Measurements from ENCODE around the gene AVP.

The AVP gene

DNA sequence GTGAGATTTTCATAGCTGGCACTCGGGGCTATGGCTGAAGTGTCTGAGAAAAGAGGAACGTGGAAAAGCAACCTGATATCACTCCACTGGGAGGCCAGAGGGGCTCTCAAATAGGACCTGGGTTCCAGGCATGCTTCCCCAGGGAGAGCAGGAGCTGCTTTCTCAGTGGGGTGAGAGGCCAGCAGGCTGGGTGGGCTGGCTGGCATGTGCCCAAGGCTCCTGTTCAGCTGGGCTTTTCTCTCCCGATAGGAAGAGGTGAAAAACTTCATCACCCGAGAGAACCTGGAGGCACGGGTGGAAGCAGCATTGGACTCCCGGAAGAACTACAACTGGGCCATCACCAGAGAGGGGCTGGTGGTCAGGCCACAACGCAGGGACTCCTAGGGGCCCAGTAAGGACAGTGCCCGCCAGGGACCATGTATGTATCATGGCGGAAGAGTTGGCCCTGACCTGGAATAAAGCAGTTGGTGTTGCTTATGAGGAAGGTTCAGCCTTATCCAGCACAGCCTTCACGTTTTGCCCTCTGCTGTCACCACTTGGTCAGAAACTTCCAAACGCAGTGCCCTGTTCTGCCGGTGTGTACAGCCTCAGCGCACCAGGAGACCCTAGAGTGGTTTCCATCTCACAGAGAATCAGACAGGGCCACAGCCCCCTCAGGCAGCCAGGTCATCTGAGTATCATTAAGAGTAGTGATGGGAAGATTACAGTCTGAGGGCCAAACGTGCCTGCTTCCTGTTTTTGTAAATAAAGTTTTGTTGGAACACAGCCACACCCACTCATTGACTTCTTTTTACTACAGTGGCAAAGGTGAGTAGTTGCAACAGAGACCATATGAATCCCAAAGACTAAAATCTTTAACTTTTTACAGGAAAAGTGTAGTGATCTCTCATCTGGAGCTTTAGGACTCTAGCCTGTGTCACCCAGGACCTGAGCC, 36.8 kb downstream of the AVP start:
- no peak for DNase-seq (ENCODE audit: low spot score)

DNA sequence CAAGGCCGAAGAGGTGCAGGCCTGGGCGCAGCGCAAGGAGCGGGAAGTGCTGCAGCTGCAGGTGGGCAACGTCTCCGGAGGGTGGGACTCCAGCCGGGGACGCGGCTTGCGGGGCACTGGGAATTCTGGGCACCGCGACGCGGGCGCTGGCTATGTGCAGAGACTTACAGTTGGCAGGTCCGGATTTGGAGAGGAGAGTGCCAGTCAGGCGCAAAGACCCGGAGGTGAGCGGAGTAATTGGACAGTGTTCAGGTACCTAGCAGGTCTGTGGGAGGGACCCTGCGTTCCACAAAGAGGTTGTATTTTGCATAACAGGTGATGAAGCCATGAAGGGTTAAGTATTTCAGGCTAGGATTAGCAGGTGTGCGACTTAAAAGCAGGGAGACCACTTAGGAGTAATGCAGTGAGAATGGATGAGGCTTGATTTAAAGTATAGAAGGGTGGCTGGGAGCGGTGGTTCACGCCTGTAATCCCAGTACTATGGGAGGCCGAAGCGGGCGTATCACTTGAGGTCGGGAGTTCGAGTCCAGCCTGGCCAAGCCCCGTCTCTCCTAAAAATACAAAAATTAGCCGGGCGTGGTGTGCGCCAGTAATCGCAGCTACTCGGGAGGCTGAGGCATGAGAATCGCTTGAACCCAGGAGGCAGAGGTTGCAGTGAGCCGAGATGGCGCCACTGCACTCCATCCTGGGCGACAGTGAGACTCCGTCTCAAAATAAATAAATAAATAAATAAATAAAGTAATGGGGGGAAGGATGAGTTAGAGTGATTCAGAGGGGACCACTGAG, 37.7 kb downstream of the AVP start:
- DNase-seq (ENCODE audit: low spot score): no peak

DNA sequence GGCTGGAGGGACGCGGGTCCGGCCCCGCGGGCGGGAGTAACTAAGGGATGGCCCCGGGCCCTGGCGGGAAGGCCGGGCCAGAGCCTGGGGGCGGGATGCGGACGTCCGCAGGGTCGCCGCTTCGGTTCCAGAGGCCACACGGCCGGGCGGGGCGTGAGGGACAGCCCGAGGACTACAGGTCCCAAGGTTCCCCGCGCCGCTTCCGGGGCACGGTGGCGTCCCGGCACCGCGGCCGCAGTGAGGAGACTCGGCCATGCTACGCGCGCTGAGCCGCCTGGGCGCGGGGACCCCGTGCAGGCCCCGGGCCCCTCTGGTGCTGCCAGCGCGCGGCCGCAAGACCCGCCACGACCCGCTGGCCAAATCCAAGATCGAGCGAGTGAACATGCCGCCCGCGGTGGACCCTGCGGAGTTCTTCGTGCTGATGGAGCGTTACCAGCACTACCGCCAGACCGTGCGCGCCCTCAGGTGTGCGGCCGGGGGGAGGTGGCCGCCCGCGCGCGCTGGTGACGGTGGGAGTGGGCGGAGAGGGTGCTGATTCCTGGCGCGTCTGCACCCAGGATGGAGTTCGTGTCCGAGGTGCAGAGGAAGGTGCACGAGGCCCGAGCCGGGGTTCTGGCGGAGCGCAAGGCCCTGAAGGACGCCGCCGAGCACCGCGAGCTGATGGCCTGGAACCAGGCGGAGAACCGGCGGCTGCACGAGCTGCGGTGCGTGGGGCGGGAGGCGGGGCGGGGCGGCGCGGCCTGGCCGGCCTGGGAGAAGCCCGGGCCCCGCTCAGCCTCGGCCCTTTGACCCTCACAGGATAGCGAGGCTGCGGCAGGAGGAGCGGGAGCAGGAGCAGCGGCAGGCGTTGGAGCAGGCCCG, 38.5 kb downstream of the AVP start, which contains the start of gene MRPS26:
Gene MRPS26, plus strand, starts transcription at position 237 of the 861 bp plus-strand sequence. Its CDS starts 17 bp downstream, at position 254.
- peak; percentile 76 for DNase-seq (ENCODE audit: low spot score)

DNA sequence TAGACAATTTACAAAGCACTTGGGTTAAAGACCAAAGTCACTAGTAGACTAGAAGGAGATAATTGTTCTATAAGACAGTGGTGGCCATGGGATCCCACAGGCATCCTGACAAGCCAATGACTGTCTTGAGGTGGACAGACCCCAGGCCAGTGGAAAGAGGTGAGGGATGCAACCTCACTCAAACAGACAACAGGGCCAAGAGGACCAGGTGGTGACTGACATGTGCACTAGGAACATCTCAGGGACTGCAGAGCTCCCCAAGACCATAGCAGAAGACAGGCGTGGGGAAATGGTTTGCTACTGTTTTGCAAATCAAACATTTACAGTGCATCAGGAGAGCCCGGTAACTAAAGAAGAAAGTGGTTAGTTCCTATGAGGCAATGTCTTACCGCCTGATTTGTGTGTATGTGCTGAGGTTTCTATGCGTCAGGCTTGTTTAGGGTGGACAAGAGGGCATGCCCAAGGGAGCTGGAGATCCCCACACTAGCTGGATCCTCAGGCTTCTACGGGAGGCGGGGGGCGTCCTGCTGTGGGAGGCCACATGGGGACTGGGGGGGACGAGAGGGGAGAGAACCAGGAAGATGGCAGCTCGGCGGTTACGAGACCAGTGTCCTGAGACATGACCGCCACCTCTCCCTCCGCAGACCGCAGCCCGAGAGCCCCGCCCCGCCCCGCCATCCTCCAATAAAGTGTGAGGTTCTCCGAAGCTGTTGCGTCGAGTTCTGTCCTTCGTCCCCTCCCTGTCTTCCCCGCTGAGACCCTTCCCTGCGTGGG, 39.3 kb downstream of the AVP start:
- peak; percentile 39 for DNase-seq (ENCODE audit: low spot score)

DNA sequence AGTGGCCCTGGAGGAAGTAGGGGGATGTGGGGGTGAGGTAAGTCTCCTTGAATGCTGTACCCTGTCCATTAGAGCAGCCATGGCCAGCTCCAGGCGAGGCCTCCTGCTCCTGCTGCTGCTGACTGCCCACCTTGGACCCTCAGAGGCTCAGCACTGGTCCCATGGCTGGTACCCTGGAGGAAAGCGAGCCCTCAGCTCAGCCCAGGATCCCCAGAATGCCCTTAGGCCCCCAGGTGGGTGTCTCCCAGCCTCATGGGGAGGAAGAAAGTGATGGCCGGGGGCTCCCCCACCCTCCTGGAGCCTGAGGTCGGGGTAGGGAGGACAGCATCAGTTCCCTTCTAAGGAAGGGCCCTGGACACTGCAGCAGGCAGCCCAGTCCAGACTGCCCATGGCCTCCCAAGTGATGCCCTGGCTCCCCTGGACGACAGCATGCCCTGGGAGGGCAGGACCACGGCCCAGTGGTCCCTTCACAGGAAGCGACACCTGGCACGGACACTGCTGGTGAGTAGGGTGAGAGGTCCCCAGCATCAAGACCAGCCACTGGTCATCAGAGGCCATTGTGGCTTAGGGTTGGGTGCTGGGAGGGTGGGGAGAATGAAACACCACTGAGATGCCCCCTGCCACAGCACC, 40.1 kb downstream of the AVP start:
- no peak for DNase-seq (ENCODE audit: low spot score)

DNA sequence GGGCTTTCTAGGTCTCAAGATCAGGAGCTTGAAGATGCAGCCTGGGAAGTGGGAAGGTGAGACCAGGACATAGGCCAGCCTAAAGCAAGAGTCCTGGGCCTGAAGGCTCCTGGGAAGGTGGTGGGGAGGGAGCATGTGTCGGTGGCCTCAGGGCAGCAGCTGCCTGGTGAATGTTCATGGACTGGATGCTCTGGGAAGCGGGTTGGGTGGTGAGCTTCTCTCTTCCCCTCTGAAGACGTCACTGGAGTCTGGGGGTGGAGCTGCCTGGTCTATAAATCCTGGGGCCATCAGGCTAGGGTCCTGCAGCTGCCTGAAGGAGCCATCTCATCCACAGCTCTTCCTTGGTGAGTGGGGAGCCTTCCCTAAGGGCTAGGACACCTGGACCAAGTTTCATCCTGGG, 41.2 kb downstream of the AVP start, which contains the start of gene GNRH2:
Gene GNRH2, plus strand, starts transcription at position 301 of the 400 bp plus-strand sequence. CDS start 793 bp downstream, outside the sequence.
- no peak for DNase-seq (ENCODE audit: low spot score)

DNA sequence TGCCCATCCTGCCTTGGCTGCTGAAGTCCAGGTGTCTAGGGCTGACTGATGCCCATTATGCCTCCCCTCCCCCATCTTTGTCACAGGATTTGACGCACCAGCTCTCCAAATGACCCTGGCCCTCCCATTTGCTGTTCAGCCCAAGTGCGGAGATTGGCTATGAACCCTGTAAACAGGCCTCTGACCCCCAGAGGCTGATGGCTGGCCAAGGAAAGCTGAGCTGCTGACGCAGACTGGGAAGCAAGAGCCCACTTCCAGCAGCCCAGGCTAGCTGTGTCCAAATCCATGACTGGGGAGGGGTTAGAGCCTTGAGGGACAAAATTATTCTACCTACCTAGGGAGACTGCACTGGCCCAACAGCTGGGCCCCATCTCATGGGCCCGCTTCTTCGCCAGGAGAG, 41.9 kb downstream of the AVP start:
- no peak for DNase-seq (ENCODE audit: low spot score)

DNA sequence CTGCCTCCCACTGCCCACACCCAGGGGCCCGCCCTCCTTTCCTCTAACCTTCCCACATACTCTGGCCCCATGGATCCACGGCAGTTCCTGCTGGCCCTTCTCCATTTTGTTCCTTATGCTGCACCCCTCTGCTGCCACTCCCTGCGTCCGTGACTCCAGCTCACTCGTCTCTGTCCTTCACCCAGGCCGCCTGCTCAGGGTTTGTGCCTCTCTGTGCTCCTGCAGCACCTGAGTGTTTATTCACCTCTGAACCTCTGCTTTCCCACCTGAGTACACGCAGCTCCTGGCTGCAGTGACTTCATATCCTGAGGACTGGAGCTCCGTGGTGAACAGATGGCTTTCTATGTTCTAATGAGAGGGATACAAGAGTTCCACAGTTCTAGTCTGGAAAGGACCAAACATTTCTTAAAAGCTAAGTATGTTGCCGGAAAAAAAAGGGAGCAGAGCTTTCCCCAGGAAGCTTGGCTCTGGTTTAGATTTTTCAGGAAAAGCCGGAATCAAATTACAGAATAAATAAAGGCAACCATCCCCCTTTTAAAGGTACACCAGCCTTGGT, 42.6 kb downstream of the AVP start:
- DNase-seq (ENCODE audit: low spot score): no peak

DNA sequence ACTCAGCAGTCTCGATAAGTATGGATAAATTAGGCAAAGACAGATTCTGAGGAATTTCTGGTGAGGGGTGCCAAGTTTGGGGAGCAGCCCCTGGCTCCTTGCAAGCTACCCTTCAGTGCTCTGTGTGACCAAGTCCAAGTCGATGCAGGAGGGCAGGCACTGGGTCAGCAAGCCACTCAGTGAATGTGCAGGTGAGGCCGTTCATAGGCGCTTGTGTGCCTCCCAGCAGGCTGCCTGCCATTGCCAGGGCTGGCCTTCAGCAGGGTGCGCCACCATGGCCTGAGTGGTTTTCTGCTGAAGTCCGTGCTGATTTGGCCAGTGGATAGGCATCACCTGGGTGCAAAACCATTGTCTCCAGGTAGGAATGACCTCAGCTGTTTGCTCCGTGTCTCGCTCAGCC, 44.4 kb downstream of the AVP start:
- DNase-seq (ENCODE audit: low spot score): no peak

DNA sequence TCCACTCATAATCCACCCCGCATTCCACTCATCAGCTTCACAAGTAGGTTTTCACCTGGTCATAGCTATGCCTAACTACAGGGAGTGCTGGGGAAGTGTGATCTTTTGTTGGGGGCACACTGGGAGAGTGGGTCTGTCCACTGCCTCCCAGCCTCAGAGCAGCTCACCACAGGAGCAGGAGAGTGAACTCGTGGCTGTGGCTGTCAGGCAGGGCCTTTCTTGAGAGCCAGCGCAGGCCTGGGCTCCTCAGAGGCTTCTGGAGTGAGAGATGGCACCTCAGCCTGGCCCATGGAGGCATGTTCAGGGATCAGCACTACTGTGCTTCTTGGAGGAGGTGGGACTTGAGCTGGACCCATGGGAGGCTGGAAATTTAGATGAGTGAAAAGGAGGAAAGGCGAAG, 45.1 kb downstream of the AVP start:
- DNase-seq (ENCODE audit: low spot score): no peak

DNA sequence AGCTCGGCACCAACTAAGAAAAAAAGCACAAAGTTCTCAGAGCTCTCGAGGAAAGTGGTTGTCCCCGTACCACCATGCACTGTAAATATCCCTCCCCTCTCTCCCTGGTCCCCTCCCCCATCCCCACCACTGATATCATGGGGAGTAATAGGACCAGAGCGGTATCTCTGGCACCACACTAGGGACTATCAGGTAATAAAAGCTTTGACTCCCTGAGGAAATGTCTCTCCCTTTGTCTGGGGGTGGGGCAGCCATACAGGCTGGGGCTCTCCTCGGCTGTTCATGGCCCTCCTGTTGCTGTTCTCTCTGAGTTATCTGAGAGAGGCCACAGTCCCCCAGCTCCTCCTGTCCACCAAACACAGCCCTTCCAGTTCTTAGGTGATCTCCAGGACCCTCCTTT, 46.1 kb downstream of the AVP start:
- no peak for DNase-seq (ENCODE audit: low spot score)

DNA sequence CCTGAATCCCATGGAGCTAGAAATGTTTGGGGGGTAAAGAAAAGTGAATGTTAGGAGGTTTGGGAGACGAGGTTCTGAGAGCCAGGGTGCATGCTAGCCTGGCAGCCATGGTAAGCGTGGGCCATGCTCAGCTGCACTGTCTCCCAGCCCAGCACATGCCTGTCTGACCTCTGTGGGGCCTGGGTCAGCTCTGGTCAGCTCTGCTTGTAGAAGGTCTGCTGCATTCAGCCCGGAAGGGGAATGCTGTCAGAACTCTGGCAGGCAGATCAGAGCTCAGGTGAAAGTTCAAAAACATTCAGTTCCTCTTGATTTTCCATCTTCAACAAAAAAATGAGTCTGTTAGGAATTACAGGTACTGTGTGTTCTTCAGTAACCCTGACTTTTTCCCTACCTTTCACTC, 46.9 kb downstream of the AVP start:
- DNase-seq (ENCODE audit: low spot score): no peak

DNA sequence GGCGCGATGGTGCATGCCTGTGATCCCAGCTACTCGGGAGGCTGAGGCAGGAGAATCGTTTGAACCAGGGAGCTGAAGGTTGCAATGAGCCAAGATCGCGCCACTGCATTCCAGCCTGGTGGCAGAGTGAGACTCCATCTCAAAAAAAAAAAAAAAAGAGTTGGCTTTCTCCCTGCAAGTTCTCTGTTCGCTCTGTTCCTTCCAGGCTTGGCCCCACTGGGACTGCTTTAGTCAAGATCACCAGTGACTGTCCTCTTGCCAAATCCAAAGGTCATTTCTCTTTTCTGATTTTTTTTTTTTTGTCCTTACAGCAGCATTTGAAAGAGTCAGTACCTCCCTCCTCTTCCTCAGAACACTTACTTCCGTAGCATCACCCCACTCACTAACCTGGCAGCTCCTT, 51.9 kb downstream of the AVP start:
- DNase-seq (ENCODE audit: low spot score): no peak
